ENCODE data around the gene EDARADD. TPM values are rescaled to one million over a fixed set of nuclear protein-coding genes. Genes with fewer than 3 reads are reported as not detected.

EDARADD gene
- total and polyA plus RNA-seq, 3 experiments from 2014 or later: 16.2 to 24.6 (median 23.3) TPM

DNA sequence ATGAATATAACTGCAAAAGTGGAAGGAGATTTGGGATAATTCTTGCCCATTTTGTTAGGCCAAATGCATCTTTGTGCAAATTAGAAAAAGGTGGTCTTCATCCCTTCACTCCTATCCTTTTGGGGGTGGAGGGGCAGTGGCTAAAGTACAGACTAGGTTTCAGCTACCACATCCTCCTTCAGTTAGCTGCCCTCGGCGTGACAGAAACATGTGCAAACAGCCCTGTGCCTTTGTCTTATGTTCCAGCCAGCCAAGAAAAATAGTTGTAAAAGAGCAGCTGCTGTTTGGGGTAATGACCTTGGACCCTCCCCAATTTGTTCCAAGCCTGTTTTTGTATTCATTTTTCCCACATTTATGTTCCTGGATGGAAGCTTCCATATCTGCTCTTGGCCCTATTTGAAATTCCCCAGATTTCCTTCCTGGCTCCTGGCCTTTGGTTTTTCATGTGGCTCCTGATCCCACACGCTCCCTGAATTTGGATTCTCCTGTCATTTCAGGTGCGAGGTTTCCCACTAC is 121.4 kb downstream of the EDARADD start:
- Mint-ChIP-seq H3K4me3 (peak overlapping the region in 2 of 7 donors; percentile 66 to 84), H3K27ac (peak overlapping the region in 7 of 8 donors; percentile 64 to 97 (median 84)), H3K27me3 (no peaks in the 10 kb centered on the region), H3K9me3 (no peaks in the 10 kb centered on the region), H3K36me3 (no peaks in the 10 kb centered on the region), H3K4me1 (peaks cover 31 to 43% (median 33%) of the 10 kb centered on the region in 3 donors)
- Histone ChIP-seq H3K36me3 (ENCODE audit: insufficient read depth, low read length) (no peaks in the 10 kb centered on the region), H3K9me3 (ENCODE audit: low read length) (no peaks in the 10 kb centered on the region), H3K27ac (ENCODE audit: low read depth, low read length) (no peak overlapping the region), H3K27me3 (ENCODE audit: insufficient read depth, low read length, poor library complexity, severe bottlenecking) (no peaks in the 10 kb centered on the region), H3K4me1 (ENCODE audit: insufficient read depth, low read length) (peaks cover 7% of the 10 kb centered on the region), H3K4me3 (ENCODE audit: low read length) (no peak overlapping the region)
- CTCF ChIA-PET: interaction anchor here (2.4 kb wide), 1 partner anchor 12 kb away, joined by 5 read pairs; no protein-coding TSS in a partner anchor
- POLR2A ChIA-PET: interaction anchor here (0.6 kb wide), 1 partner anchor 13 kb away, joined by 3 read pairs; no protein-coding TSS in a partner anchor
- no peak for DNase-seq

DNA sequence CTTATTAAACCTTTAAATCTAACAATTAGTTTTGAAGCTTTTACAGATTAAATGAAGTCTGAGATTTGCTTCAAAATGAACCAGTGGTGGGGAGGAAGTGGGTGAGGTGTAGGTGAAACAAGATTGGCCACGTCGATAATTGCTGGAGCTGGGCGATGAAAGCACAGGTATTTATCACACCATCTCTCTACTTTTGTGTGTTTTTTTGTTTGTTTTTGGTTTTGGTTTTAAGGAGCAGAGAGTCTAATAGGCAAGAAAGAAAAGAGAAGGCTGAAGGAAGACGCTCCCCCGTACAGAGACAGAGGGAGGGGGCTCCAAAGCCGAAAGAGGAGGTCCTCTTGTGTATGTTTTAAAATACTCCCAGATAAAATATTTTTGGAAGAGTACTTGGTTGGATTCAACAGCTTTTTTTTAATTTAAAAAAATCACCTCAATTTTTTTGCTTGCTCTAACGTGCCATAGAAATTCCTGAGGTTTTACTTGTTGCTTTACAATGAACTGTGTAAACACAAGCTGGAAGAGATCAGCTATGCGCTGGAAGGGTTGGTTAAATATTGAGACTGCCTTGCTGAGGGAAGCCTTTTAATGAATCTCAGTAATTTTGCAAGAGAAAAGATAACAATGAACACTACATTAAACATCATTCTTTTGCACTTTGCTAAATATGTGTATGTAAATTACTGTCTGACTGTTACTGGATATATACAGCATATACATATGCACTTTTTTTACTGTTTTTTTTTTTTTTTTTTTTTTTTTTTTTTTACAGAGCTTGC is 123.0 kb downstream of the EDARADD start:
- H3K4me3 ChIP-seq (ENCODE audit: low read length): peak overlapping the region; percentile 24
- peaks cover 29 to 45% (median 33%) of the 10 kb centered on the region in 3 donors for H3K4me1 Mint-ChIP-seq
- peak overlapping the region; percentile 63 to 86 (median 77) for H3K4me3 Mint-ChIP-seq
- no peaks in the 10 kb centered on the region for H3K9me3 Mint-ChIP-seq
- peak overlapping the region; percentile 78 to 97 (median 86) for H3K27ac Mint-ChIP-seq
- peak in 4 of 5 donors; percentile 3 to 67 (median 44) for DNase-seq
- H3K27me3 Mint-ChIP-seq: no peaks in the 10 kb centered on the region
- ChIA-PET POLR2A (interaction anchor here (0.6 to 1.1 kb wide), 6 partner anchors 9 to 390 kb away, joined by 3 to 6 read pairs (median 4); no protein-coding TSS in a partner anchor), CTCF (interaction anchor here (1.3 to 2.4 kb wide), 4 partner anchors 9 to 44 kb away, joined by 3 to 8 read pairs (median 4); no protein-coding TSS in a partner anchor)
- H3K36me3 Mint-ChIP-seq: no peaks in the 10 kb centered on the region
- peaks cover 7% of the 10 kb centered on the region for H3K4me1 ChIP-seq (ENCODE audit: insufficient read depth, low read length)
- H3K36me3 ChIP-seq (ENCODE audit: insufficient read depth, low read length): no peaks in the 10 kb centered on the region
- no peaks in the 10 kb centered on the region for H3K9me3 ChIP-seq (ENCODE audit: low read length)
- no peak overlapping the region for H3K27ac ChIP-seq (ENCODE audit: low read depth, low read length)
- no peaks in the 10 kb centered on the region for H3K27me3 ChIP-seq (ENCODE audit: insufficient read depth, low read length, poor library complexity, severe bottlenecking)

DNA sequence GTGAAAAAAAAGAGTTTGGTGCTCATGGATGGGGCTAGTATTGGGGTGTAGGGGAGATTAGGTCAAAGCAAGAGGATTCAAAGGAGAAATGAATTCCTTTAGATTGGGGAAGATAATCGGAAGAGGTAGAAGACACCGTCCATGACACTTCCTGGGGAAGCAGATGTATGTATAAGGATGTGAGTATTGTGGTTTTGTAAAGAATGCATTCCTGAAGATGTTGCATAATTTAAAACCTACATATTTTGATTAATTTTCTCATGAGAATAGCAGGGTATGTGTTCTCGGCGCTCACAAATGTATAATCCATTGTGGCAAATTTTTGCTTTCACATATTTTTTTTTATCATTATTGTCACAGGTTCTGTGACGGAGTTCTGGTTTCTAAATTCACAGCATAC is 124.2 kb downstream of the EDARADD start:
- CTCF ChIA-PET: interaction anchor here (2.4 kb wide), 1 partner anchor 10 kb away, joined by 8 read pairs; no protein-coding TSS in a partner anchor
- H3K36me3 Mint-ChIP-seq: peaks cover 0 to 2% (median 0%) of the 10 kb centered on the region in 3 donors

DNA sequence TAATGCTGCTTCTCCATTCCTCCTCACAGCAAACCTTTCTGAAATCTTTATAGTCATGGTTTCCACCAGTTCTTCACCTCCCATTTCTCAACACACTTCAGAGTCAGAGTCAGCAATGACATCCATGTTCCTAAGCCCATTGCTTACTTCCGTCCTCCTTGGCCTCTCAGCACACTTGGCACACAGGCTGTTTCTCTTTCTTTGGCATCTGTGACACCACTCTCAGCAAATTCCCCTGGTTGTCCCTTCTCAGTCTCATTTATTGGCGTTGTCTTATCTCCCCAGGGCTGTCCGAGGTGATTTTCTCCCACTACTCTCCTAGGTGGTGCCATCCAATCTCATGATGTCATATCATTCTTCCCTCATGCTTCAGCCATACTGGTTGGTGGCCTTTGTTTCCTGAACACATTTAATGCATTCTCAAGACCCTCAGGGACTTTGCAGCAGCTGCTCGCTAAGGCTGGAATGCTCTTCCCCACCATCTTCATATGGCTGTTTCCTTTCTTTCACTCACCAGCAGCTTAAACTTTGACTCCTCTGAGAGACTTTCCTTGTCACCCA is 126.4 kb downstream of the EDARADD start:
- H3K9me3 ChIP-seq (ENCODE audit: low read length): no peaks in the 10 kb centered on the region
- H3K4me1 Mint-ChIP-seq: peaks cover 41 to 63% (median 49%) of the 10 kb centered on the region in 3 donors
- peaks cover 13% of the 10 kb centered on the region for H3K4me1 ChIP-seq (ENCODE audit: insufficient read depth, low read length)
- no peak for DNase-seq
- H3K27ac Mint-ChIP-seq: peak overlapping the region in 2 of 8 donors; percentile 33 to 58
- H3K27me3 ChIP-seq (ENCODE audit: insufficient read depth, low read length, poor library complexity, severe bottlenecking): no peaks in the 10 kb centered on the region
- ChIA-PET POLR2A (no interaction called here), CTCF (interaction anchor here (1.2 kb wide), 1 partner anchor 12 kb away, joined by 3 read pairs; no protein-coding TSS in a partner anchor)
- no peaks in the 10 kb centered on the region for H3K36me3 ChIP-seq (ENCODE audit: insufficient read depth, low read length)
- no peaks in the 10 kb centered on the region for H3K9me3 Mint-ChIP-seq
- H3K27me3 Mint-ChIP-seq: peaks cover 0 to 2% of the 10 kb centered on the region in 2 donors
- H3K36me3 Mint-ChIP-seq: peaks cover 0 to 13% (median 0%) of the 10 kb centered on the region in 3 donors
- H3K27ac ChIP-seq (ENCODE audit: low read depth, low read length): no peak overlapping the region
- H3K4me3 Mint-ChIP-seq: peak overlapping the region in 1 of 7 donors; percentile 98
- no peak overlapping the region for H3K4me3 ChIP-seq (ENCODE audit: low read length)

More for the DNA sequence above, 124.2 kb downstream of the EDARADD start:
- Histone ChIP-seq H3K4me1 (ENCODE audit: insufficient read depth, low read length) (peaks cover 10% of the 10 kb centered on the region), H3K9me3 (ENCODE audit: low read length) (no peaks in the 10 kb centered on the region), H3K27ac (ENCODE audit: low read depth, low read length) (no peak overlapping the region), H3K36me3 (ENCODE audit: insufficient read depth, low read length) (no peaks in the 10 kb centered on the region), H3K27me3 (ENCODE audit: insufficient read depth, low read length, poor library complexity, severe bottlenecking) (no peaks in the 10 kb centered on the region), H3K4me3 (ENCODE audit: low read length) (no peak overlapping the region)
- no peaks in the 10 kb centered on the region for H3K9me3 Mint-ChIP-seq
- H3K27ac Mint-ChIP-seq: peak overlapping the region in 5 of 8 donors; percentile 2 to 71 (median 46)
- POLR2A ChIA-PET: no interaction called here
- no peaks in the 10 kb centered on the region for H3K27me3 Mint-ChIP-seq
- no peak for DNase-seq
- peaks cover 34 to 55% (median 42%) of the 10 kb centered on the region in 3 donors for H3K4me1 Mint-ChIP-seq
- peak overlapping the region in 1 of 7 donors; percentile 47 for H3K4me3 Mint-ChIP-seq

DNA sequence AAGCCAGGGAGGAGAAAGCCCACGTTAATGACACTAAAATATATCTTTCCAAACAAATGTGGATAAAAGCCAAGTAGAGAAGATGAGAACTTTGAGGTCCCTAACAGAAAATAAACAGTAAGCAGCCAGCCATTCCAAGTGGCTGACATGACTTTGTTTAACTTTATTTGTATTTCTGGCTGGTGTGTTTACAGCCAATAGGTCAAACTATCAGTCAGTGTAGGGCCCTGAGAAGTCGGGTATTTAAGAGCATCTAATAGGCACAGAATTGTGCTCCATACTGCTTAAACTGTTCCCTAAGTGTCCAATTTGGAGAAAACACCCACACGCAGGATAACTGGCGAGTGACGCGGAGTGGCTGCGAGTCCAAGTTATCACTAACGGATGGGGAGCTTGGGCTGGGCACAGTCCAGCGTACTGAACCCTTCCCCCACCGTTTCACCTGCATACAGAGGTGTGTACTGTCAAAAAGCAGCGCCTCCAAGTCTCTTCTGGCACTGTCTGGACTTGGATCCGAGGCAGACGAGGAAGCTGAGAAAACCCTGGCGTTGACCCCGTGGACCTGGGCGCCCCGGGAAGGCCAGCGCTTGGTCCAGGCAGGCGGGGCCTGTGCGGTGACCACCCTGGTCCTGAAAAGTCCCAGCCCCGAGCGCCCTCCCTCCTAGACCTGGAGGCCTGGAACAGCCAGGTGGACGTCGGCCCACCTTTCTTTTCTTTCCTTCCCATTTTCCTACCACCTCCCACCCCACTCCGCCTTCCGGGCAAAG is 129.0 kb downstream of the EDARADD start:
- ChIA-PET POLR2A (no interaction called here), CTCF (no interaction called here)
- H3K9me3 Mint-ChIP-seq: no peaks in the 10 kb centered on the region
- Histone ChIP-seq H3K27me3 (ENCODE audit: insufficient read depth, low read length, poor library complexity, severe bottlenecking) (no peaks in the 10 kb centered on the region), H3K4me3 (ENCODE audit: low read length) (peak overlapping the region; percentile 94), H3K4me1 (ENCODE audit: insufficient read depth, low read length) (peaks cover 10% of the 10 kb centered on the region), H3K9me3 (ENCODE audit: low read length) (no peaks in the 10 kb centered on the region), H3K27ac (ENCODE audit: low read depth, low read length) (peak overlapping the region; percentile 95), H3K36me3 (ENCODE audit: insufficient read depth, low read length) (peaks cover 15% of the 10 kb centered on the region)
- DNase-seq: peak in 1 of 5 donors; percentile 14
- peak overlapping the region; percentile 98 to 100 (median 99) for H3K4me3 Mint-ChIP-seq
- H3K36me3 Mint-ChIP-seq: peaks cover 8 to 32% (median 14%) of the 10 kb centered on the region in 3 donors
- H3K27me3 Mint-ChIP-seq: peaks cover 0 to 2% of the 10 kb centered on the region in 2 donors
- peaks cover 32 to 55% (median 43%) of the 10 kb centered on the region in 3 donors for H3K4me1 Mint-ChIP-seq
- peak overlapping the region; percentile 94 to 100 (median 98) for H3K27ac Mint-ChIP-seq

DNA sequence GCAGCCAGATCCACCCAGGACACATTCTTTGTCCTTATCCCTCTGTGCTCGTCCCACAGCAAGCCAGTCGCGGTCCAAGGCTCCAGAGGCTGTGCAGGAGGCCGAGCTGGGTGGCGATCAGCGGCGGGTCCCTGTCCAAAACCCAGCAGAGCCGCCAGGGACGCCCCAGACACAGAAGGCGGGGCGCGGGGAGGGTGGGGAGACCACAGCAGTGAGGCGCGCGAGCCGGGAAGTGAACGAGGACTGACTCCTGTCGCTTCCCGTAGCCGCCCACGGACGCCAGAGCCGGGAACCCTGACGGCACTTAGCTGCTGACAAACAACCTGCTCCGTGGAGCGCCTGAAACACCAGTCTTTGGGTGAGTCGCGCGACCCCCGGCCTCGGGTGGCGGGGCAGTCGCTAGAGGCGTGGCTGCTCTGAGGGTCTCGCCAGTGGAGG is 129.6 kb downstream of the EDARADD start, which contains the start of gene LGALS8:
Gene LGALS8, plus strand, starts transcription at position 279 of the 438 bp plus-strand sequence. CDS start 2,089 bp downstream, outside the sequence.
- ChIA-PET POLR2A (no interaction called here), CTCF (no interaction called here)
- peak; percentile 81 to 91 (median 82) for DNase-seq
- H3K4me1 ChIP-seq (ENCODE audit: insufficient read depth, low read length): peaks cover 10% of the 10 kb centered on the region
- H3K36me3 Mint-ChIP-seq: peaks cover 8 to 34% (median 14%) of the 10 kb centered on the region in 3 donors
- H3K27me3 ChIP-seq (ENCODE audit: insufficient read depth, low read length, poor library complexity, severe bottlenecking): no peaks in the 10 kb centered on the region
- peak within 1 kb of the TSS; percentile 94 to 100 (median 98) for H3K27ac Mint-ChIP-seq
- peak within 1 kb of the TSS; percentile 98 to 100 (median 99) for H3K4me3 Mint-ChIP-seq
- H3K4me3 ChIP-seq (ENCODE audit: low read length): peak within 1 kb of the TSS; percentile 94
- H3K27ac ChIP-seq (ENCODE audit: low read depth, low read length): peak within 1 kb of the TSS; percentile 95
- H3K9me3 Mint-ChIP-seq: no peaks in the 10 kb centered on the region
- H3K36me3 ChIP-seq (ENCODE audit: insufficient read depth, low read length): peaks cover 15% of the 10 kb centered on the region
- H3K27me3 Mint-ChIP-seq: peaks cover 0 to 2% of the 10 kb centered on the region in 2 donors
- H3K9me3 ChIP-seq (ENCODE audit: low read length): no peaks in the 10 kb centered on the region
- H3K4me1 Mint-ChIP-seq: peaks cover 30 to 51% (median 40%) of the 10 kb centered on the region in 3 donors

DNA sequence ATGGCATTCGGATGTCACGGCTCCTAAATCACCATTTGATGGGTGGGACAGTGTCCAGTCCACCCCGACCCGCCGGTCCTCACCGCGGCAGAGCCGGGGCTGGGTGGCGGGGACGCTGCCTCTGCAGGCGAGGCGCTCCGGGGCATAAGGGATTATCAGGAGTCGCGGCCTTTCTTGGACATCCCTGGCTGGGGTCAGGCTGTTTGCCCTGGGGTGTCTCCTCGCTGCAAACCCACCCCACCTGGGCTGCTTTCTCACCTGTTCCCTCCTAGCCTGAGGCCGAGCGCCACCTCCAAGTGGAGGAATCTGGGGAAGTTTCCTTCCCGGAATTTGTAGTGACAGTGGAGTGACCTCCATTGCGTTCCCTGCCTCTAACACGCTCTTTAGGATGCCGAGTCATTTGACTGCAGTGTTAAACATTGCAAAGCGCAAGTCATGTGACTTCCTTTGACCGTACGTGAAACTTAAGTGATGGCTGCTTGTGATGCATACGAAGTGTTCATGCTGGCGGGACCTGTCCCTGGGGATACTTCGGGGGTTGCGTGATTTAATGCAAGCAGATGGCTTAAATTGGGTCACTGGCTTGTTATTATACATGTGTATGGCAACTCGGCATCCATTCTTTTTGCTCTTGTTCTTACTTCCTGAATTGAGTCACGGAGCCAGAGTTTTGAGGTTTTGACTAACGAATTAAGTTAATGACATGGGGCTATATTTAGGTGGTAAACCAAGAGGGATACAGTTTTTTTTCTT is 130.2 kb downstream of the EDARADD start:
- Histone ChIP-seq H3K4me3 (ENCODE audit: low read length) (peak overlapping the region; percentile 94), H3K4me1 (ENCODE audit: insufficient read depth, low read length) (peaks cover 10% of the 10 kb centered on the region), H3K27me3 (ENCODE audit: insufficient read depth, low read length, poor library complexity, severe bottlenecking) (no peaks in the 10 kb centered on the region), H3K36me3 (ENCODE audit: insufficient read depth, low read length) (peaks cover 15% of the 10 kb centered on the region), H3K27ac (ENCODE audit: low read depth, low read length) (peak overlapping the region; percentile 95), H3K9me3 (ENCODE audit: low read length) (no peaks in the 10 kb centered on the region)
- Mint-ChIP-seq H3K27ac (peak overlapping the region; percentile 94 to 100 (median 98)), H3K9me3 (no peaks in the 10 kb centered on the region), H3K36me3 (peaks cover 8 to 39% (median 14%) of the 10 kb centered on the region in 3 donors), H3K27me3 (peaks cover 0 to 2% of the 10 kb centered on the region in 2 donors), H3K4me3 (peak overlapping the region; percentile 98 to 100 (median 99)), H3K4me1 (peaks cover 35 to 55% (median 44%) of the 10 kb centered on the region in 3 donors)
- ChIA-PET CTCF (no interaction called here), POLR2A (no interaction called here)
- DNase-seq: peak; percentile 34 to 74 (median 66)
